Measurements from ENCODE around the gene PRKG1.

DNA sequence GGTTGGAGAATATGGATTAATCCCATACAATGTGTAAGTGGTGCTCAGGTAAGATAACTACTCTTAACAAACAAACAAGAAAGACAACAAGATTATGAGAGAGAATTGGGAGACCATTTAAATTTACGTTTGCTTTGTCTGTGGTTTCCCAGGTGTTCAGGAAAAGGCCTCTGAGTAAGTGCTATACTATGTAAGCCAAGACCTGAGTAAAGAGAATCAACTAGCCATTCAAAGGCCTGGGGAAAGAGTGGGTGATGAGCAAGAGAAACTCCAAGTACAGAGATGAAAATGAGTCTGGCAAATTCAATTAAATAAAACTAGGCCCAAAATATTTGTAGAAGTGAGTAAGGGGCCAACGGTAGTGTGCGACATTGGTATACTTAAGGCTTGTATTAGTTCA lies 615.2 kb downstream of the PRKG1 start:
- TF ChIP-seq, protein P1, sequence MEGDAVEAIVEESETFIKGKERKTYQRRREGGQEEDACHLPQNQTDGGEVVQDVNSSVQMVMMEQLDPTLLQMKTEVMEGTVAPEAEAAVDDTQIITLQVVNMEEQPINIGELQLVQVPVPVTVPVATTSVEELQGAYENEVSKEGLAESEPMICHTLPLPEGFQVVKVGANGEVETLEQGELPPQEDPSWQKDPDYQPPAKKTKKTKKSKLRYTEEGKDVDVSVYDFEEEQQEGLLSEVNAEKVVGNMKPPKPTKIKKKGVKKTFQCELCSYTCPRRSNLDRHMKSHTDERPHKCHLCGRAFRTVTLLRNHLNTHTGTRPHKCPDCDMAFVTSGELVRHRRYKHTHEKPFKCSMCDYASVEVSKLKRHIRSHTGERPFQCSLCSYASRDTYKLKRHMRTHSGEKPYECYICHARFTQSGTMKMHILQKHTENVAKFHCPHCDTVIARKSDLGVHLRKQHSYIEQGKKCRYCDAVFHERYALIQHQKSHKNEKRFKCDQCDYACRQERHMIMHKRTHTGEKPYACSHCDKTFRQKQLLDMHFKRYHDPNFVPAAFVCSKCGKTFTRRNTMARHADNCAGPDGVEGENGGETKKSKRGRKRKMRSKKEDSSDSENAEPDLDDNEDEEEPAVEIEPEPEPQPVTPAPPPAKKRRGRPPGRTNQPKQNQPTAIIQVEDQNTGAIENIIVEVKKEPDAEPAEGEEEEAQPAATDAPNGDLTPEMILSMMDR (IDR thresholded peaks at IDR 0.05) = no peak
- TF ChIP-seq ZFX (IDR thresholded peaks at IDR 0.05; ENCODE audit: borderline replicate concordance) = no peak
